OCI-LY3 (cell line): Measurements from ENCODE around the gene UGT1A4.

Experiments
- H2AFZ ChIP-seq: fragments of 200-600, 300-600 bp; shearing (Covaris generic); 2 replicates; pipeline ENCODE4 v1.6.0; 2014; ENCODE audit warnings: antibody characterized with exemption, low read depth, low read length
- H3K27ac ChIP-seq: fragments of 200-600, 300-600 bp; sonication (generic); 2 replicates; pipeline ENCODE4 v1.5.1; 2014; ENCODE audit warnings: mild to moderate bottlenecking, low read length, moderate library complexity, mixed read lengths
- H3K27me3 ChIP-seq: fragments of 200-600, 300-600 bp; sonication (generic); 2 replicates; pipeline ENCODE4 v1.6.1; 2014; ENCODE audit warnings: low read depth, low read length, mixed read lengths
- H3K36me3 ChIP-seq: fragments of 200-600, 300-600 bp; sonication (generic); replicated peaks from 2 replicates; pipeline ENCODE3; 2014; ENCODE audit warnings: low read depth, low read length, mixed read lengths
- H3K4me1 ChIP-seq: fragments of 300-600, 200-600 bp; sonication (generic); 2 replicates; pipeline ENCODE4 v1.6.1; 2014; ENCODE audit warnings: low read length, mixed read lengths
- H3K4me2 ChIP-seq: fragments of 200-600, 300-600 bp; sonication (generic); 2 replicates; pipeline ENCODE4 v1.6.1; 2014; ENCODE audit warnings: low read length, mixed read lengths
- H3K4me3 ChIP-seq: fragments of 300-600, 200-600 bp; sonication (generic); 2 replicates; pipeline ENCODE4 v1.5.1; 2014; ENCODE audit warnings: antibody characterized with exemption, mild to moderate bottlenecking, low read length, moderate library complexity
- H3K79me2 ChIP-seq: fragments of 300-600, 200-600 bp; shearing (Covaris generic); 2 replicates; pipeline ENCODE4 v1.6.1; 2014; ENCODE audit warnings: mild to moderate bottlenecking, low read length, mixed read lengths
- H3K9ac ChIP-seq: fragments of 300-600, 200-600 bp; shearing (Covaris generic); 2 replicates; pipeline ENCODE4 v1.6.0; 2014; ENCODE audit warnings: mild to moderate bottlenecking, low read length, moderate library complexity
- H3K9me3 ChIP-seq: fragments of 200-600, 300-600 bp; shearing (Covaris generic); 2 replicates; pipeline ENCODE4 v1.6.1; 2014; ENCODE audit warnings: low read length, mixed read lengths; ENCODE audit not compliant: insufficient read depth
- H4K20me1 ChIP-seq: fragments of 200-600, 300-600 bp; sonication (generic); 2 replicates; pipeline ENCODE4 v1.6.1; 2016; ENCODE audit warnings: low read length, mixed read lengths; ENCODE audit not compliant: insufficient read depth
- EZH2phosphoT487 ChIP-seq: fragments of 200-600 bp; shearing (Covaris generic); IDR thresholded peaks from 2 replicates; pipeline ENCODE4 v1.6.1; 2018; ENCODE audit warnings: antibody characterized with exemption, mixed run types, low read depth
- TF ChIP-seq, protein P1 (sequence below): fragments of 200-600, 300-600 bp; sonication (generic); IDR thresholded peaks from 2 replicates; pipeline ENCODE4 v1.5.1; 2014; ENCODE audit warnings: antibody characterized with exemption, low read length, low read depth

The UGT1A4 gene

DNA sequence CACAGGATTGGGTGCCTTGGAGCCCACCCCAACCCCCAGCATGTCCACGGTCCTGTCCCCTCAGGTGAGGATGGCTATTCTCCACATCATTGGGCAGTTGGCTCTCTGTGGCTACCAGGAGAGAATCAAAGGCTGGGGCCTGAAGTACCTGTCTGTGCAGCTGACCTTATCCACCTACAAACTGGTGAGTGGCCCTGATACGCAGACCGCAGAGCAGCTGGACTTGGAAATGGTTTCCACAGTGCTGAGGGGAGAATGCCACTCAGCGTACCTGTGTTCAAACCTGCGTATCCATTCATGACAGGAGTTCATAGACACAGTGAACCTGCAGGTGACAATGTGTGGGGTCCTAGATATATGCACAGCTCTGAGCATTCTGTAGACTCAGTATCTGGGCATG is 81.2 kb downstream of the UGT1A4 start:
- Histone ChIP-seq H3K9ac (no peak overlapping the region), H3K4me1 (no peaks in the 10 kb centered on the region), H3K36me3 (no peaks in the 10 kb centered on the region), H3K27me3 (no peaks in the 10 kb centered on the region), H3K79me2 (no peaks in the 10 kb centered on the region), H2AFZ (no peak overlapping the region), H3K9me3 (no peaks in the 10 kb centered on the region), H4K20me1 (no peaks in the 10 kb centered on the region), H3K27ac (no peak overlapping the region), H3K4me2 (no peak overlapping the region), H3K4me3 (no peak overlapping the region)
- no peak for TF ChIP-seq EZH2phosphoT487
- TF ChIP-seq, protein P1, sequence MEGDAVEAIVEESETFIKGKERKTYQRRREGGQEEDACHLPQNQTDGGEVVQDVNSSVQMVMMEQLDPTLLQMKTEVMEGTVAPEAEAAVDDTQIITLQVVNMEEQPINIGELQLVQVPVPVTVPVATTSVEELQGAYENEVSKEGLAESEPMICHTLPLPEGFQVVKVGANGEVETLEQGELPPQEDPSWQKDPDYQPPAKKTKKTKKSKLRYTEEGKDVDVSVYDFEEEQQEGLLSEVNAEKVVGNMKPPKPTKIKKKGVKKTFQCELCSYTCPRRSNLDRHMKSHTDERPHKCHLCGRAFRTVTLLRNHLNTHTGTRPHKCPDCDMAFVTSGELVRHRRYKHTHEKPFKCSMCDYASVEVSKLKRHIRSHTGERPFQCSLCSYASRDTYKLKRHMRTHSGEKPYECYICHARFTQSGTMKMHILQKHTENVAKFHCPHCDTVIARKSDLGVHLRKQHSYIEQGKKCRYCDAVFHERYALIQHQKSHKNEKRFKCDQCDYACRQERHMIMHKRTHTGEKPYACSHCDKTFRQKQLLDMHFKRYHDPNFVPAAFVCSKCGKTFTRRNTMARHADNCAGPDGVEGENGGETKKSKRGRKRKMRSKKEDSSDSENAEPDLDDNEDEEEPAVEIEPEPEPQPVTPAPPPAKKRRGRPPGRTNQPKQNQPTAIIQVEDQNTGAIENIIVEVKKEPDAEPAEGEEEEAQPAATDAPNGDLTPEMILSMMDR: no peak

DNA sequence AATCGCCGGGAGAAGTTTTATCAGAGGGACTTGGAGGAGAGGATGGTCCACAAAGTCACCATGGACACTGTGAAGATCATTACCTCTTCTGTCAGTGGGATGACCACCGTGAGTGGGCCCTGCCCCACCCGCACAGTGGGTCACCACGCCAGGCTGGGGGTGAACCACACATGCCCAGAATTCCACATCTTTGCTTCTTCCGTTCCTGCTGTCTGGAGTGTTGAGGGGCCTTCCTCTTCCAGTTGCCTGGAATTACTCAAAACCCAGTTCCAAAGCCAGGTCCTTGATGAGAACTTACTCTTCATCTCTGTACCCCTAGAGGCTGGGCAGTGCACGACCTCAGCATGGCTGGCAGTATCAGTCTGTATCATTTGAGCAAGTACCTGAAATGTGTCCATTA is 81.7 kb downstream of the UGT1A4 start:
- H3K4me2 ChIP-seq: no peak overlapping the region
- TF ChIP-seq EZH2phosphoT487: no peak
- TF ChIP-seq, protein P1: no peak
- no peaks in the 10 kb centered on the region for H3K36me3 ChIP-seq
- H3K9ac ChIP-seq: no peak overlapping the region
- no peaks in the 10 kb centered on the region for H3K9me3 ChIP-seq
- H2AFZ ChIP-seq: no peak overlapping the region
- no peak overlapping the region for H3K4me3 ChIP-seq
- H4K20me1 ChIP-seq: no peaks in the 10 kb centered on the region
- no peaks in the 10 kb centered on the region for H3K4me1 ChIP-seq
- no peaks in the 10 kb centered on the region for H3K79me2 ChIP-seq
- no peaks in the 10 kb centered on the region for H3K27me3 ChIP-seq
- H3K27ac ChIP-seq: no peak overlapping the region

DNA sequence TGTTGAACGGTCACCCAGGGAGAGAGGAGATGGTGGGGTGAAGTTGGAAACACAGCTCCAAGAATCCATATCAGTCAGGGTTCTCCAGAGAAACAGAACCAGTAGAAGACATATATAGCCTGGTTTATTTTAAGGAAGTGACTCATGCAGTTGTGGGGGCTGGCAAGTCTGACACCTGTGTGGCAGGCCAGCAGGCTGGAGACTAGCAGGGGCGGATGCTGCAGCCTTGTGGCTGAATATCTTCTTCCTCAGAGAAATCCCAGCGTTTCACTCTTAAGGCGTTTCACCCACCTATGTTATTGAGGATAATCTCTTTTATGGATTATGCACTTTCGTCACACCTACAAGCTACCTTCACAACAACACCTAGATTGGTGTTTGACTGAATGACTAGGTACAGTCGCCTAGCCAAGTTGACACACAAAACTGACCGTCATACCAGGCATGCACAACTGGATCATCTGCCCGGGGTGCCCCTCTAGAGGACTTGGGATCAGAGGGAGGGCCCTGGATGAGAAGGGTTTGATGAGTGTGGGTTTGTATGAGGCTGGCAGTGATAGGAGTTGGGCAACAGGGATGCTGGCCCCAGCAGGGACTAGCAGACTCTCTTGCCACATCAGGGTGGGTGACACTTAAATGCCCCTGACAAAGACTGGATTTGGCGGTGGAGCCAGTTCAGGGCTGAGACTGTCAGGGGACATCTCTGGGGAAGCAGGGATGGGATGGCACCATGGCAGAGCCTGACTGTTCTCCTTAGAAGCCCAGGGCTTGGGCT is 83.0 kb downstream of the UGT1A4 start:
- Histone ChIP-seq H4K20me1 (no peaks in the 10 kb centered on the region), H3K9me3 (no peaks in the 10 kb centered on the region), H3K27me3 (no peaks in the 10 kb centered on the region), H3K79me2 (no peaks in the 10 kb centered on the region), H3K4me1 (no peaks in the 10 kb centered on the region), H2AFZ (no peak overlapping the region), H3K9ac (no peak overlapping the region), H3K4me3 (no peak overlapping the region), H3K27ac (no peak overlapping the region), H3K4me2 (no peak overlapping the region), H3K36me3 (no peaks in the 10 kb centered on the region)
- TF ChIP-seq, protein P1: no peak
- no peak for TF ChIP-seq EZH2phosphoT487

DNA sequence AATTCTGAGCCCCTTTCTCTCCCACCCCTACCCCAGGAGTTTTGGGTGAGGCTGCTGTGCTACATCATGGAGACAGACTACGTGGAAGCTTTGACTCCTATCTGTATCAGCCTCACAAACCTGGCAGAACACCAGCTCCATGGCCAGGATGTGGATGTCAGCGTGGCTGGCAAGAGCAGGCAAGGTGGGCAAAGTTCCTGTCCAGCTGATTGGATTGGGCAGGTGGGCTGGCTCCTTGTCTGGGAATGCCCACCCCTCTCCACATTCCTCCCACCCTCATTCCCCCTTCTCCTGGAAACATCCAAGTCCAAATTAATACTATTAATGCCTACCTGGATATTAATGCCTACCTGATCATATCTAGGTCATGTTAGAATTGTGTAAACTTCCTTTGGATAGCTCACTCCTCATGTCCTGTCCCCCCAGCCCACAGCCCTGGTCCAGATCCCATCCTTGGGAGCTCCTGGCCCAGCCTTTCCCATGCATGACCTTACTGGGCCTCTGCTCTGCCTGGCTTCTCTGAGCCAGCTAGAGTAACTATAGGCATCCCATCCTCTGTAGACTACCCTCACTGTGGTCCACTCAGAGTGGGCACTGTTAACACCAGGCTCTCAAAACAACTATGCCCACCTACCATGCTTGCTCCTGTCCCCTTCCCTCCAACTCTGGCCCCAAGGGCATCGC is 83.7 kb downstream of the UGT1A4 start:
- TF ChIP-seq EZH2phosphoT487: no peak
- TF ChIP-seq, protein P1: no peak
- no peaks in the 10 kb centered on the region for H3K79me2 ChIP-seq
- H3K9ac ChIP-seq: no peak overlapping the region

More for the DNA sequence above, 83.7 kb downstream of the UGT1A4 start:
- H3K4me3 ChIP-seq: no peak overlapping the region
- no peak overlapping the region for H3K4me2 ChIP-seq
- H3K4me1 ChIP-seq: no peaks in the 10 kb centered on the region
- no peaks in the 10 kb centered on the region for H4K20me1 ChIP-seq
- H3K9me3 ChIP-seq: no peaks in the 10 kb centered on the region
- H3K36me3 ChIP-seq: no peaks in the 10 kb centered on the region
- H3K27me3 ChIP-seq: no peaks in the 10 kb centered on the region
- H3K27ac ChIP-seq: no peak overlapping the region
- no peak overlapping the region for H2AFZ ChIP-seq
